D721Med (cell line): ENCODE results near the gene KPNA3.

Source experiments
- DNase-seq: peaks from one replicate; pipeline ENCODE4 v3.0.0; 2011; ENCODE audit warnings: low spot score; ENCODE audit not compliant: insufficient read length
- FAIRE-seq: peaks from 2 replicates; lab custom pipeline; 2011; peaks lifted over from hg19 to GRCh38; lab: Jason Lieb, UNC
- TF ChIP-seq, protein P1 (sequence below): IDR thresholded peaks from 2 replicates; pipeline ENCODE4 v1.5.1; 2012; ENCODE audit warnings: mild to moderate bottlenecking, control low read depth; ENCODE audit not compliant: insufficient read depth; ENCODE audit errors: missing control alignments

Gene KPNA3

DNA sequence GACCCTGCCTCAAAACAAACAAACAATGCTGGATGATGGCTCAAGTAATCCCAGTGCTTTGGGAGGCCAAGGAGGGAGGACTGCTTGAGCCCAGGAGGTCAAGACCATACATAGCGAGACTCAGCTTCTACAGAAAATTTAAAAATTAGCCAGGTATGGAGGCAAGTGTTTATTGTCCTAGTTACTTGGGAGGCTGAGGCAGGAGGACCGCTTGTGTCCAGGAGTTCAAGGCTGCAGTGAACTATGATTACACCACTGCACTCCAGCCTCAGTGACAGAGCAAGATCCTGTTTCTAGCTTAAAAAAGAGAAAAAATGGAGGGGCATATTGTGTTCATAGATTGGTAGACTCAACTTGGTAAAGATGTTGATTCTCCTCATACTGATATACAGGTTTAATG lies 36.2 kb downstream of the KPNA3 start:
- FAIRE-seq = no peak
- TF ChIP-seq, protein P1, sequence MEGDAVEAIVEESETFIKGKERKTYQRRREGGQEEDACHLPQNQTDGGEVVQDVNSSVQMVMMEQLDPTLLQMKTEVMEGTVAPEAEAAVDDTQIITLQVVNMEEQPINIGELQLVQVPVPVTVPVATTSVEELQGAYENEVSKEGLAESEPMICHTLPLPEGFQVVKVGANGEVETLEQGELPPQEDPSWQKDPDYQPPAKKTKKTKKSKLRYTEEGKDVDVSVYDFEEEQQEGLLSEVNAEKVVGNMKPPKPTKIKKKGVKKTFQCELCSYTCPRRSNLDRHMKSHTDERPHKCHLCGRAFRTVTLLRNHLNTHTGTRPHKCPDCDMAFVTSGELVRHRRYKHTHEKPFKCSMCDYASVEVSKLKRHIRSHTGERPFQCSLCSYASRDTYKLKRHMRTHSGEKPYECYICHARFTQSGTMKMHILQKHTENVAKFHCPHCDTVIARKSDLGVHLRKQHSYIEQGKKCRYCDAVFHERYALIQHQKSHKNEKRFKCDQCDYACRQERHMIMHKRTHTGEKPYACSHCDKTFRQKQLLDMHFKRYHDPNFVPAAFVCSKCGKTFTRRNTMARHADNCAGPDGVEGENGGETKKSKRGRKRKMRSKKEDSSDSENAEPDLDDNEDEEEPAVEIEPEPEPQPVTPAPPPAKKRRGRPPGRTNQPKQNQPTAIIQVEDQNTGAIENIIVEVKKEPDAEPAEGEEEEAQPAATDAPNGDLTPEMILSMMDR = no peak
- DNase-seq = no peak

GRCh38 chr13:49754146-49754545 lies 38.3 kb downstream of the KPNA3 start:
- DNase-seq = no peak
- no peak for FAIRE-seq
- TF ChIP-seq, protein P1 = no peak

DNA sequence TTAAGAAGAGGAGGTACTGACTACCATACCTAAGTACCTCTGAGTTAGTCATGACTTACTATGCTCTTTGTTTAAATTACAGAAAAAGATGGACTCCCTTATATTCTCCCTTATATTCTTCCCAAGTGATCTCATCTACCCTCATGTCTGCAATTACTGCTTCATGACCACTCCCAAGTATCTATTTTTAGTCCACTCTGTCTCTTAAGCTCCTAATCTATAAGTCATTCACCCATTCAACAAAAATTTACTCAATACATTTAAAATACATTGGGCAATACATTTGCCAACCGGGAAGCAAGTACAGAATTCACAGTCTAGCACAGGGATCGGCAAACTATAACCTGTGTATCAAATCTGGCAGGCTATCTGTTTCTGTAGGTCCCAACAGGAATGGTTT lies 42.6 kb downstream of the KPNA3 start:
- FAIRE-seq (peak; percentile 60), DNase-seq (no peak)
- TF ChIP-seq, protein P1 = no peak

DNA sequence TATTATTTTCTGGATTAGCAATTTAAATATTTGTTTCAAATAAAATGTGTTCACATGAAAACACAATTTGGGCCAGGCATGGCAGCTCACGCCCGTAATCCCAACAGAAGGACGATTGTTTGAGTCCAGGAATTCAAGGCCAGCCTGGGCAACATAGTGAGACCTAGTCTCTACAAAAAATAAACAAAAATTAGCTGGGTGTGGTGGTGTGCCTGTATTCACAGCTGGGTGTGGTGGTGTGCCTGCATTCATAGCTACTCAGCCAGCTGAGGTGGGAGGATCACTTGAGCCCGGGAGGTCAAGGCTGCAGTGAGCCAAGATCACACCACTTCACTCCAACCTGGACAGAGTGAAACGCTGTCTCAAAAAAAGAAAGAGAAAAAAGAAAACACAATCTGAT lies 46.4 kb downstream of the KPNA3 start:
- TF ChIP-seq, protein P1 = no peak
- FAIRE-seq (no peak), DNase-seq (no peak)

DNA sequence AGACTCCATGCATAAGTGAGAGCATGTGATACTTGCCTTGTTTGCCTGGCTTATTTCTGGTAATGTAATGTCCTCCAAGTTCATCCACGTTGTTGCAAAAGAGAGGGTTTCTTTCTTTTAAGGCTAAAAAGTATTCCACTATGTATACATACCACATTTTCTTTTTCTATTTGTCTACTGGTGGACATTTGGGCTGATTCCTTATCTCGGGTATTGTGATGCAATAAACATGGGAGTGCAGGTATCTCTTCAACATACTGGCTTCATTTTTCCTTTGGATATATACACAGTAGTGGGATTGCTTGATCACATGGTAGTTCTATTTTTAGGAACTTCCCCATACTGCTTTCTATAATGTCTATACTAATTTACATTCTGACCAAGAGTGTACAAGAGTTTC lies 51.6 kb downstream of the KPNA3 start:
- FAIRE-seq = no peak
- TF ChIP-seq, protein P1 = no peak
- DNase-seq = no peak

- FAIRE-seq (peak; percentile 70), DNase-seq (no peak)
- TF ChIP-seq, protein P1 = no peak
Observed at GRCh38 chr13:49739498-49740187, 52.8 kb downstream of the KPNA3 start.

DNA sequence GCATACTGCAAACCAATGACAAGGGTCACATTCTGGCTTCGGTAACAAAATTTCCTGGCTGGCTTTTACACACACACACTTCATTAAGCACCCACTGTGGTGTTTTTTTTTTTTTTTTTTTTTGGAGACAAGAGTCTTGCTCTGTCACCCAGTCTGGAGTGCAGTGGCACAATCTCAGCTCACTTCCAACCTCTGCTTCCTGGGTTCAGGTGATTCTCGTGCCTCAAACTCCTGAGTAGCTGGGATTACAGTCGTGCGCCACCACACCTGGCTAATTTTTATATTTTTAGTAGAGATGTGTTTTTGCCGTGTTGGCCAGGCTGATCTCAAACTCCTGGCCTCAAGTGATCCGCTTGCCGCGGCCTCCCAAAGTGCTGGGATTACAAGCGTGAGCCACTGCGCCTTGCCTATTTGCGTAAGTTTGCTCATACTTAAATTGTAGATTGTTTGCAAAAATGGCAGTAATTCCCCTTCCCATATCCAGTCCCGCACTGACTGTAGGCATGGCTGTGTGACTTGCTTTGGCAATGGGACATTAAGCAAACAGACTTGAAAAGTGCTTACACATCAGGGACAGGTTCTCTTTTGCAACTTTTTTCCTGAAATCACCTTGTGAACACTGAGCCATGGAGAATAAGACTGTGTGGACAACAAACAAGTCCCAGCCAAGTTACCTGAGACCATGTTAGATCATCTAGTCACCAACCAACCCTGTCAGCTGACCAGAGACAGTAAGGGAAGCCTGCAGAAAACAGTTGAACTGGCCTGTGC lies 59.1 kb downstream of the KPNA3 start:
- TF ChIP-seq, protein P1 = no peak
- no peak for FAIRE-seq

More for the DNA sequence above, 59.1 kb downstream of the KPNA3 start:
- no peak for DNase-seq
